GM06990 (cell line): ENCODE data around the gene NOD1.
A peak's percentile ranks its signal among the peaks of the same experiment; 100 is the strongest.

Experiments used
- DNase-seq: peaks from one replicate; pipeline ENCODE4 v3.0.0-alpha.2; 2011; ENCODE audit not compliant: insufficient read length; ENCODE audit errors: extremely low read depth
- H3K27me3 ChIP-seq: replicated peaks from 2 replicates; pipeline ENCODE4 v1.6.0; 2011; ENCODE audit warnings: low read length; ENCODE audit not compliant: control insufficient read depth, insufficient read depth
- H3K36me3 ChIP-seq: 2 replicates; pipeline ENCODE4 v1.5.1; 2011; ENCODE audit warnings: low read length; ENCODE audit not compliant: control insufficient read depth, insufficient read depth
- H3K4me3 ChIP-seq: replicated peaks from 2 replicates; pipeline ENCODE4 v1.5.1; 2011; ENCODE audit warnings: low read depth, mild to moderate bottlenecking, control low read depth, low read length
- CTCF ChIP-seq: IDR thresholded peaks from 2 replicates; pipeline ENCODE4 v1.5.1; 2011; ENCODE audit warnings: low read length, control low read depth, mild to moderate bottlenecking, inconsistent platforms; ENCODE audit not compliant: insufficient read depth, poor library complexity, severe bottlenecking

Gene NOD1

DNA sequence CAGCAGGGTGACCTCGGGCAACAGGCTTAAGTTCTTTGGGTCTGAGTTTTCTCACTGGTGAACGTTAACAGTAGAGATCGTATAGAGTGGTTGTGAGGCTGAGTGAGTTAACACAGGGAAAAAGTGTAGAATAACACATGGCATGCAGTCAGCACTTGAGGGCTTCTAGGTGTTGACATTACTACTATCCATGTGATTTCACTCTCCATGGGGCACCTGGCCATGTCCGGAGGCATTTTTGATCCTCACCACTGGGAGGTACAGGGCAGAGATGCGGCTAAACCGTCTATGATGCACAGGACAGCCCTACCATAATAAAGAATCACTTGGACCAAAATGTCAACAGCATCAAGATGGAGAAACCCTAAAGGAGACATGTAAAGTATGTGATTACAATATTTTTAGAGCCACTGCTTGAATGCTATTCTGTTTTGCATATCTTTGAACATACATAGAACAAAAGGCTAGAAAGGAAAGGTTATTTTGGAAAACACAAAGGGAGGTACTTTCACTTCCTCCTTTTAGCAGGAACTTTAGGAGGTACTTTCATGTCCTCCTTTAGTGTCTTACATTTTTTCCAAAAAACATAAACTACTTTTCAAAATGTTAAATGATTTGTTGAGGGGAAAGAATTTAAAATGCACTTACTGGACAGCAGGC is 44.3 kb downstream of the NOD1 start:
- Histone ChIP-seq H3K4me3 (no peak overlapping the region), H3K27me3 (no peaks in the 10 kb centered on the region), H3K36me3 (peaks cover 5% of the 10 kb centered on the region; the same call in 1 of the 2 replicates)
- no peak for TF ChIP-seq CTCF
- peak; percentile 65 for DNase-seq

GRCh38 chr7:30433506-30433905 is 45.1 kb downstream of the NOD1 start:
- no peak overlapping the region for H3K4me3 ChIP-seq
- H3K36me3 ChIP-seq, result peaks cover 8% of the 10 kb centered on the region
- no peak for TF ChIP-seq CTCF
- H3K27me3 ChIP-seq, result no peaks in the 10 kb centered on the region
- no peak for DNase-seq

- Histone ChIP-seq H3K36me3 (peaks cover 8% of the 10 kb centered on the region), H3K4me3 (no peak overlapping the region), H3K27me3 (no peaks in the 10 kb centered on the region)
- no peak for TF ChIP-seq CTCF
- DNase-seq, result no peak
Observed at GRCh38 chr7:30433082-30433481, 45.5 kb downstream of the NOD1 start.

- H3K36me3 ChIP-seq, result peaks cover 3% of the 10 kb centered on the region
- TF ChIP-seq CTCF, result no peak
Observed at GRCh38 chr7:30430777-30431176, 47.8 kb downstream of the NOD1 start.

DNA sequence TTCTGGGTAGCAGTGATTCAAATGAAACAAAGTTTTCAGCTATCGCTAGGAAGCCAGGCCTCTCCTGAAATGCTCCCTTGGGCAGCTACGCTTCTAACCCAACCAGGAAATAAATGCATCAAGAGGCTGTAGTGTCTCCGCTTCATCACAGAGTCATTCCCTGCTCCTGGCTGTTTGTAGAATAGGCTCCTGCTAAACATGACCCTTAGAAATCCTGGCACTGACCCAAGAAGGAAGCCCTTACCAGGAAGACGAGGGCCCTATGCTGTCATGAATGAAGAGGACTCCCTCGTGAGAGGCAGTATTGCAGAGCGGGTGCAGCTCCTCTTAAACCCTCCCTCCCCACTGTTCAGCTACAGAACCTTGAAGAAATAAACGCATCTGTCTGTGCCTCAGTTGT is 48.3 kb downstream of the NOD1 start:
- peaks cover 3% of the 10 kb centered on the region for H3K36me3 ChIP-seq
- no peaks in the 10 kb centered on the region for H3K27me3 ChIP-seq
- no peak for TF ChIP-seq CTCF
- DNase-seq, result no peak
- H3K4me3 ChIP-seq, result no peak overlapping the region

More at GRCh38 chr7:30430777-30431176, 47.8 kb downstream of the NOD1 start:
- no peaks in the 10 kb centered on the region for H3K27me3 ChIP-seq
- no peak for DNase-seq
- no peak overlapping the region for H3K4me3 ChIP-seq

- no peak for TF ChIP-seq CTCF
- DNase-seq, result no peak
- peaks cover 4% of the 10 kb centered on the region for H3K36me3 ChIP-seq
- no peak overlapping the region for H3K4me3 ChIP-seq
- no peaks in the 10 kb centered on the region for H3K27me3 ChIP-seq
Observed at GRCh38 chr7:30429156-30429530, 49.4 kb downstream of the NOD1 start.
